ENCODE data around the gene PTPRS.

GRCh38 chr19:5355076-5355475 is 14.5 kb upstream of the PTPRS start:
- TF ChIP-seq POLR2AphosphoS5 (IDR thresholded peaks at IDR 0.05) (no peak), CTCF (IDR thresholded peaks at IDR 0.05 in 8 of 11, conservative IDR thresholded peaks at IDR 0.05 in 3 of 11) (no peak), POLR2A (IDR thresholded peaks at IDR 0.05) (no peak)
